Measurements from ENCODE around the gene UGT1A7.

DNA sequence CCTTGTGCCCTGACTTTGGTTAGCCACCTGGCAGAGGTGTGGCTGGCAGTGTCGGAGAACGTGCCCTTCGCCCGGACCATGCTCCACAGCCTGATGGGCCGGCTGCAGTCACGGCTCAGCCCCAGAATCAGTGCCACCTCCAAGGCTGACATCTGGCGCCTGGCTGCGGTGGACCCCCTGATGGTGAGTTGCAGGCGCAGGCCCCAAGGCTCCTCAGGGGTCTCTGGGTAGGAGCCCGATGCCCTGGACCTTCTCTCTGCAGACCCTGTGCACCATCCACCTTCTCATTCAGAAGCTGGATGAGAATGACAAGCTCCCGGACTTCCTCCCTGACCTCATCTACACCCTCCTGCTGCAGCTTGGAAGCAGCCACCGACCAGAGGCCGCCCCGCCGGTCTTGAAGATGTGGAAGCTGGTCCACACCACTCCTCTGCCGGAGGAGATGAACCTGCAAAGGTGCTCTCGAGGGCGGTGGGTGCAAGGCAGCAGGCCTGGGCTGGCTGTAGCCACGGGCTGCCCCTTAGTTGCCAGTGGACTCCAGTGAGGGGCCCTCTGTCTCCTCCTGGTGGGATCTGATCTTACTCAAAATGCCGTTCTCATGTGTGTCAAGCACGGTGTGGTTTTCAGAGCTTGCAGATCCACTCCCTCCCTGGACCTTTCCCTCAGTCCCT is 140.5 kb downstream of the UGT1A7 start:
- TF ChIP-seq, protein P1, sequence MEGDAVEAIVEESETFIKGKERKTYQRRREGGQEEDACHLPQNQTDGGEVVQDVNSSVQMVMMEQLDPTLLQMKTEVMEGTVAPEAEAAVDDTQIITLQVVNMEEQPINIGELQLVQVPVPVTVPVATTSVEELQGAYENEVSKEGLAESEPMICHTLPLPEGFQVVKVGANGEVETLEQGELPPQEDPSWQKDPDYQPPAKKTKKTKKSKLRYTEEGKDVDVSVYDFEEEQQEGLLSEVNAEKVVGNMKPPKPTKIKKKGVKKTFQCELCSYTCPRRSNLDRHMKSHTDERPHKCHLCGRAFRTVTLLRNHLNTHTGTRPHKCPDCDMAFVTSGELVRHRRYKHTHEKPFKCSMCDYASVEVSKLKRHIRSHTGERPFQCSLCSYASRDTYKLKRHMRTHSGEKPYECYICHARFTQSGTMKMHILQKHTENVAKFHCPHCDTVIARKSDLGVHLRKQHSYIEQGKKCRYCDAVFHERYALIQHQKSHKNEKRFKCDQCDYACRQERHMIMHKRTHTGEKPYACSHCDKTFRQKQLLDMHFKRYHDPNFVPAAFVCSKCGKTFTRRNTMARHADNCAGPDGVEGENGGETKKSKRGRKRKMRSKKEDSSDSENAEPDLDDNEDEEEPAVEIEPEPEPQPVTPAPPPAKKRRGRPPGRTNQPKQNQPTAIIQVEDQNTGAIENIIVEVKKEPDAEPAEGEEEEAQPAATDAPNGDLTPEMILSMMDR (IDR thresholded peaks at IDR 0.05), result no peak
- TF ChIP-seq POLR2A (IDR thresholded peaks at IDR 0.05), result no peak
- no peak for TF ChIP-seq EP300 (IDR thresholded peaks at IDR 0.05; ENCODE audit: low read depth)
- no peak for TF ChIP-seq POLR2AphosphoS5 (IDR thresholded peaks at IDR 0.05)
